ENCODE data around the gene COL4A3.
A peak's percentile ranks its signal among the peaks of the same experiment; 100 is the strongest.

The COL4A3 gene

DNA sequence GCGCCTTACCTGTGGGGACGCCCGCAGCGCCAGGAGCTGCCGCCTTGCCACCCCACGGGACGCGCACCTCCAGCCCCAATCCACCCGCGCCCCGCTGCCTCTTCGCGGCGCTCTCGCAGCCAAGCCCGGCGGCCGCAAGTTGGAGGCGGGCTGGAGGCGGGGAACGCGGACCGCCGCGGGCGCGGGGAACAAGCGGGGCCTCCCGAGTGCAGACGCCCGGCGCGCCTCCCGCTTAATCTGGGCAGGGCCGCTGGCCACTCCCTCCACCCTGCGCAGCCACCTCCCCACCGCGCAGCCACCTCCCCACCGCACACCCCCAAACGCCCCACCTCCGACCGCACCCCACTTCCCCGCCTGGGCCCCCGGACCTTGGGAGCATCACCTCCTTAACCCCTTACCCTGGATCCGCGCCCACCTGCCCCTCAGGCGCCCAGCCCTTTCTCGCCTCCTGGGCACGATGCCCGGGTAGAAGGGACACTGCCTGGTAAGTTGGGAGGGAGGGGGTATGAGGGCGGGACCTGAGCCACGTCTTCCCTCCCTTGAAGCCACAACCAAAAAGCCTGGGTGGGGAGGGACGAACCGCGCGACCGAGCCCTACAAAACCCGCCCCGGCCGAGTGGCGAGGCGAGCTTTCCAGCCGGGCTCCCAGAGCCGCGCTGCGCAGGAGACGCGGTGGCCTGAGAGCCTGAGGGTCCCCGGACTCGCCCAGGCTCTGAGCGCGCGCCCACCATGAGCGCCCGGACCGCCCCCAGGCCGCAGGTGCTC lies at the start of gene COL4A3, which contains the start of gene COL4A4:
Gene COL4A3 (plus strand): TSS at position 627 of the 765 bp plus-strand sequence. CDS start 103 bp downstream, at position 730.
Gene COL4A4 (minus strand): TSS at position 208 of the 765 bp plus-strand sequence. CDS start 16,722 bp downstream, outside the sequence.
- DNase-seq: peak in 1 of 2 donors; percentile 2

DNA sequence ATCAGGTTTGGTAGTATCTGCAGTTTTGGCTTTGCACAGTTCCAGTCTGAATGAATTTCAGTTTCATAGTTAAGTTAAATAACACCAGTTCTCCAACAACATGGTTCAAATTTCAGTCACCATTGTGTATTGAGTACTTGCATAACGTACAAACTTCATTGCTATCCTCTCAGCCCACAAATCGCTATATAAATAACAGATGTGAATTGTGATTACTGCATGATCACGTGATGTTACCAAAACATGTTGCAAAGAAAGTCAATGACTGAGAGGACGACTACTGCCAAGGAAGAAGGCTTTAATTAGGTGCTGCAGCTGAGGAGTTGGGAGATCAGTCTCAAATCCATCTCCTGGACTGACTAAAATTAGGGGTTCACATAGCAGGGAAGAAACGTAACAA lies 48.7 kb upstream of the COL4A3 start:
- DNase-seq: no peak

DNA sequence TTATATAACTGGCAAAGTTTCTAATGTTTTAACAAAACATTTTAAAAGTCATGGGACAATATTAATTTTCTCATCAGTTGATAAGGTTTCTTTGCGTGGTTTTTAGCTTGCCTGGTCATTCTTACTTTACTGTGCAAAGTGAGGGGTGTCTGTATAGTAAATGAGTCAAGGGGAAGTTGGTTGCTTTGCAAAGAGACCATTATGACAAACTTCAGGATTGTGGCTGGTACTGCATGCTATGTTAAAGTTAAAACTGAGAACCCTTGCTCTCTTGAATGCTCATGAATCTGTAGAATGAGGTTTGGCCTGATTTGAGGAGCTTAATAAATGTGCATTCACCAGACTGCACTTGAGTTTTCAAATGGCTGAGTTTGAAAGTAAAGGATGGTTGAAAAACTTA lies 47.4 kb upstream of the COL4A3 start:
- no peak for DNase-seq

- no peak for DNase-seq
Observed at GRCh38 chr2:227117852-227118251, 46.6 kb upstream of the COL4A3 start.

GRCh38 chr2:227118353-227118752 lies 46.1 kb upstream of the COL4A3 start:
- DNase-seq: no peak

- DNase-seq: no peak
Observed at GRCh38 chr2:227123697-227124096, 40.7 kb upstream of the COL4A3 start.

GRCh38 chr2:227124811-227125210 lies 39.6 kb upstream of the COL4A3 start:
- DNase-seq: no peak

GRCh38 chr2:227125506-227125905 lies 38.9 kb upstream of the COL4A3 start:
- DNase-seq: no peak

DNA sequence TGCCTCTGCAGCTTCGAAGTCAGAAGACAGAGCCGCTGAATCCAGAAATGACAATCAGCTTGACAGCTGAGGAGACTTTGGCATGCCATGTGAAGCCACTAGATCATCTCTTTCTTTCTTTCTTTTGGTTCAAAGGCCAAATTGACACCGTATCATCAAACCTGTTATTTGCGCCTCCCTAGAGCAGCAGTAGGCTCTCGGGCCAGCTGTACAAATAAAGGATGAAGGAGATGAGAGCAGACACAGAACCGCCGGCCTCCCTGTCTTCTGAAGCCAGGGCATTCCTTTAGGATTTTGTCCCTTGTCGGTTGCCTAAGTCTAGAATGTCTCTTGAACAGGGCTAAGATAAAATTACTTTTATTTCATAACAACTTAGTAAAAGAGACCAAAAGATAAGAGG lies 37.2 kb upstream of the COL4A3 start:
- DNase-seq: no peak

DNA sequence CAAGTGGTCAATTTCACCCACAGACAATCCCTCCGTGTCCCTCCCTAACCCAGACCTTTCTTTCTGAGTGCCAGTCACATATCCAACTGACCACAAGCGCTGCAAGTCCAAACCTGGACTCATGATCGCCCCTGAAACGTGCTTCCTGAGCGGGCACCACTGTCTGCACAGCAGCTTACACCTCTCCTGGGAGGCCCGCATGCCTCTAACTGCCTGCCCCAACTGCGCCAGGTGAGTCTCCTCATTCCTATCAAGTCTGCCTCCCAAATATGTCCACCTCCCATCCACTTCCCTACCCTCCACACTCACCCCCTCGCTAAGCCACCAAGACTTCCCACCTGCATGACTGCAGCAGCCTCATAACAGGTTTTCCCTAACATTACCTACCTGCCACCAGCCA lies 33.8 kb upstream of the COL4A3 start:
- DNase-seq: no peak

GRCh38 chr2:227132986-227133385 lies 31.4 kb upstream of the COL4A3 start:
- no peak for DNase-seq

DNA sequence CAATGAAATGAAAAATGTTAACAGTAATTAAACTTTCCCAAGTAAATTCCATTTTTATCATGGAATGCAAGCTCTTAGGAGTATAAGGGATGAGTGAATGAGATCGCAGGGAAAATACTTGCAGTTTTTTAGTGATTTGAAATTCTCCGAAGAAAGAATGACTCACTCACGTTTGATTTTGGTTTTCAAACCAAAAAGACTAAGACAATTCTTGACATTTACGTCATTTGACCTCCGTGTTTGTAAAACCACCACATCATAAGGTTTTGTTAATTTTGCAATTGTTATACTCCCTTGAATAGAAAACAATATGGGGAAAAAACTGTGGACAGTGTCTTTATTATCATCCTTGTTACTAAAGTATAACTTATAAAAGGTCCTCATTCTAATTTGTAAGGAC lies 29.8 kb upstream of the COL4A3 start:
- DNase-seq: no peak

GRCh38 chr2:227141301-227141700 lies 23.1 kb upstream of the COL4A3 start:
- DNase-seq: no peak

- DNase-seq: no peak
Observed at GRCh38 chr2:227143895-227144294, 20.5 kb upstream of the COL4A3 start.

- DNase-seq: no peak
Observed at GRCh38 chr2:227146456-227146855, 18.0 kb upstream of the COL4A3 start.

GRCh38 chr2:227147023-227147422 lies 17.4 kb upstream of the COL4A3 start:
- no peak for DNase-seq

DNA sequence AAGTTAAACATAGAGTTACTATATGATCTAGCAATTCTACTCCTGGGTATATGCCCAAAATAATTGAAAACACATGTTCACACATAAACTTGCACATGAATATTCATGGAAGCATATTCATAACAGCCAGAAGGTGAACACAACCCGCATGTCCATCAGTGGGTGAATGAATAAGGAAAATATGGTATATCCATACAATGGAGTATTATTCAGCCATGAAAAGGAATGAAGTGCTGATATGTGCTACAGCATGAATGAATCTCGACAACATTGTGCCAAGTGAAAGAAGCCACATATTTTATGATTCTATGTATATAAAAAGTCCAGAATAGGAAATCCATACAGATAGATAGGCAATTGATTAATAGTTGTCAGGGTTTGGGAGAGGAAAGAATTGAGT lies 16.3 kb upstream of the COL4A3 start:
- DNase-seq: no peak

DNA sequence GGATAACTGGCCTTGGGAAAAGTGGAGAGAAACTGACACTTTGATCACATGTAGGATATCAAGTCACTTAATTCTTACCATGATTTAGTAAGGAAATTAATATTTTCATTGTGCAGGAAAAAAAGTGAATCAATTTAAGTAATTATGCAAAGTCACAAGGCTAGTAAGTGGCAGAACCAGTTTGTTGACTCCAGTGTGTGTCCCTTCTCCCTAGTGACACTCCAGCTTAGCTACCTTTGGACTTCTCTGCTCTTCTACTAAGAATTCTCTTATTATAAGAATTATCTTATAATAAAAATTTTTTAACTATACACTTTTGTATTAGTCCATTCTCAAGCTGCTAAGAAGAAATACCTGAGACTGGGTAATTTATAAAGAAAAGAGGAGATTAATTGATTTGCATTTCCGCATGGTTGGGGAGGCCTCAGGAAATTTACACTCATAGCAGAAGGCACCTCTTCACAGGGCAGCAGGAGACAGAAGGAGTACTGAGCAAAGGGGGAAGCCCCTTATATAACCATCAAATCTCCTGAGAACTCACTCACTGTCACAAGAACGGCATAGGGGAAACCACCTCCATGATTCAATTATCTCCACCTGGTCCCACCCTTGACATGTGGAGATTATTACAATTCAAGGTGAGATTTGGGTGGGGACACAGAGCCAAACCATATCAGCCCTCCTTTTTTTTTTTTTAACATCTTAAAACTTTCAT lies 14.0 kb upstream of the COL4A3 start:
- DNase-seq: no peak

- DNase-seq: no peak
Observed at GRCh38 chr2:227152093-227152766, 12.2 kb upstream of the COL4A3 start.

- no peak for DNase-seq
Observed at GRCh38 chr2:227153307-227153706, 11.1 kb upstream of the COL4A3 start.

GRCh38 chr2:227153758-227154486 lies 10.5 kb upstream of the COL4A3 start:
- no peak for DNase-seq

DNA sequence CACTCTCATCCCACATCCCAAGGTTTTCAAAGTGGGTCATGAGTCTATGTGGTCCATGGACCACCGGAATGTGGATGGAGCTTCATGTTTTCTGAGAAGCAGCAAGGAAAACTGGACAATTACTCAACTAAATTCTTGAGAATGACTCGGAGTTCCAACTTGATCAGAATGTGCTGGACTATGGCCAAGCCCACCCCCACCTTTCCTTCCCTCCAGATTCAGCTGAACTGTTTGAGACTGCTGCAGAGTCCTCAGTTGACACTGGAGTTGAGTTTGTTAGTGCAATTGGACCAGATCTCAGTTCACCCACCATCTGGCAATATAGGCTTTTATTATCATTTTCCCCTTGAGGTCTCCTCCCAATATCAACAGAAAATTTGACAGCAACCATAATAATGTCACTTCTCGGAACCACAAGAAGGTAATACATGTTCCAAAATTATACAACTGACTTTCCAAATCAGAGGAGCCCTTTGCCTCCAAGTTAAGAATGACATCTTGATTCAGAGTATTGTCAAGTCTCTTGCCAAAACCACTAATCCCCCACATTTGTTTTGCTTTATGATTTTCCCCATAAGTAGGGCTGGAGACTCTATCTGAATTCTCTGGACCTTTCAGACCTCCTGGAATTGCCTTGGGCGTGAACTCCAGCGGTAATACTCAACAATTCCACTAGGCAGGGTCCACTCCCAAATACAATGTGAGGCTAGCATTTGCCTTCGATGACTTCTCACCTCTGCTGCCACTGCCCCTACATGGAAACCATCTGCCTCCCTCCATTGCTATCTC lies 9.2 kb upstream of the COL4A3 start:
- DNase-seq: no peak
